Stimulated activated CD4-positive, alpha-beta T cell treated with anti-CD3 and anti-CD28 coated beads, Interleukin-12 subunit alpha, Interleukin-12 subunit beta, amount 100 ng/mL, for 48 hours (primary cell): ENCODE data around the gene DCP1B.

Source experiments
- DNase-seq, 3 donors: peaks; one replicate each; pipeline ENCODE4 v3.0.0-alpha.2; 2020; ENCODE audit warnings: low read depth in 2 of 3, low spot score in 1 of 3

Gene DCP1B

DNA sequence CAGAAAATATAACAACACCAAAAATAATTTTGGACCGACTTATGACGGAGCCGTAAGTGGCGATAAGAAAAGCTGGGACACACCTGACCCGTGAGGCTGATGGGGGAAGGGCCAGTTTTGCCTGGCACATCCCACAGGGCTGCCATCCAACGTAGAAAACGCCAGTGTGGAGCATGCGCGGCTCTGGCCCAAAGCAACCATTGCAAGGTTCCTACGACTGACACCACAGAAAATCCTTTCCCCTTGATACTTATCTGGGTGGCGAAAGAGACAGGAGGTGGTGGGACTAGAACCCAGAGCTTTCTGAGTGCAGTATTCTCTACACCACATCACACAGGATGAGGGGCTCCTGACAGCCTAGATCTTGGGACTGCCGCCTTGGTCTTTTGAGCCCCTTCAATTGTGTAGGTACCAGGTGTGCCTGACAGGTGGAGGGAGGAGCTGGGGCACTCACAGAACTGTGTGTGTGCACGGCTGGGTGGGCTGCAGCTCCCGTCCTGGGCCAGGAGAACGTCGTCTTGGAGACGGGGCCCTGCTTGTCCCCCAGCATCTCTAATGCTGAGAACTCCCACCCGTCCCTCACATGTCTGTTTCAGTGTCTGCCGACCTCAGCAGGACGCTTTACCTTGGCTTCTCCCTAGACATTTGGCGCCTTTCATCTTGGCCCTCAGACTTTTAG, 68.4 kb downstream of the DCP1B start:
- DNase-seq: no peak

DNA sequence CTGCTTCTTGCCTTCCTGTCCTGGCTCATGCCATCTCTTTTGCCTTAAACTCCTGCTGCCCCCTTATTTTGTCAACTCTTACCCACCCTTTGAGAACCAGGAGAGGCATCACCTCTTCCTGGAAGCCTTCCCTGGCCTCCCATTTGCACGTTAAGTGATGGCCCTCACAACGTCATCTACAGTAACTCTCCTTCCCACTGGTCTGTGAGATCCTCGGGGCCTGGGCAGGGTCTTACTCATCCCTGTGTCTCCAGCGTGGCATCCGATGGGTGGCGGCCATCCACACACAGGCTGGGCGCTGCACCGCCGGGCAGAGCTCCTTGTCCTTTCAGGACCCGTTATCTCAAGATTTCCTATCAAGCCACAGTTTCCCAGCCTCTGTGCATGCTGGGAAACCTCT, 69.0 kb downstream of the DCP1B start:
- DNase-seq: no peak

DNA sequence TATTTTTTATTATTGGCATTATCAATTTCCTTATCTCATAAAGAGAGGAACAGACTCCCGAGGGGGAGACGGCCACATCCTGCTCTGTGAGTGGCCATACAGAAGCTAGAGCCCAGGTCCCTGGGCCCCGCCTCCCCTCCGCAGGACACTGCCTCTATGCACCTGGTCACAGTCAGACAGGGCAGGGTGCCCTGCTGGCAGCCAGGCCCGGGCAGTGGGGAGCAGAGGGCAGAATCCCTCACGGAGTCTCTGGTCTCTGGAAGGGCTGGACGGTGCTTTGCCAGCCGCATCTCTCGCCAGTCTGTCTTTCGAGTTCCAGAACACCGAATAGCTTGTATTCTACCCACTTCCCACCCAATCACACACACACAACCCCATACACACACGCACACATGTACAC, 69.4 kb downstream of the DCP1B start:
- DNase-seq: no peak

- DNase-seq: no peak
Measured at GRCh38 chr12:1934068-1934467, 70.2 kb downstream of the DCP1B start.

- DNase-seq: no peak
Measured at GRCh38 chr12:1933342-1934051, 70.8 kb downstream of the DCP1B start.

- DNase-seq: no peak
Measured at GRCh38 chr12:1932264-1932777, 71.9 kb downstream of the DCP1B start.

GRCh38 chr12:1931642-1932041, 72.6 kb downstream of the DCP1B start:
- DNase-seq: no peak

GRCh38 chr12:1930803-1931597, 73.3 kb downstream of the DCP1B start:
- no peak for DNase-seq

DNA sequence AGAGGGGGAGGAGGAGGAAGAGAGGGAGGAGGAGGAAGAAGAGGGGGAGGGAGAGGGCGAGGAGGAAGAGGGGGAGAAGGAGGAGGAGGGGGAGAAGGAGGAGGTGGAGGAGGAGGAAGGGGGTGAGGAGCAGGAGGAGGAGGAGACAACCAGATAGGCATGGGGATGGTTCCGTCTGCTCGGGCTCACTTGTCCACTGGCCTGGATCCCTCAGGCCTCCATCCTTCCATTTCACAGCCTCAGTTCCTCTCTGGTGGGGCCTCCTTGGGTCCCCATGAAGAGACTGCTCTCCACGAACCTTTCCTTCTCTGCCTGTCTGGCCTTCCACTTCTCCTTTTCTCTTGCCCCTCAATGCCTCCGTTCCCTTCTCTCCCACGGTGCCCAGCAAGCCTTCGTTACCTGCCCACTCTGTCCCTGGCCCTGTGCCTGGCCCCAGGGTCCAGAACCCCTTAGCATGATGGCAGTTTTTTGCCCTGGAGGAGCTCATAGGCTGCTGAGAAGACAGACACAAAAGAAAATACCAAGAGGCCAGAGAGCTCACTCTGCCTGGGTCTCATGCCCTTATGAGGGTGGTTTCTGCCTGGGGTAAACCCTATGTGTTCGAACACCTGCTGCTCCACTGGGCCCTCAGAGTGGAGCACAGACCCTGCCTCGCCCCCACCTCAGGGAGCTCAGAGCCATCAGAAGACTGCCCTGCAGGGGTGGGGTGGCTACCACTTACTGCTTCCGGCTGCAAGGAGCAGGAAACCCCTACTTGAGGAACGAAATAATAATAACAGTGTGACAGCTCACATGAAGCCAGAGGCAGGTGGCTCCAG, 74.1 kb downstream of the DCP1B start:
- DNase-seq: no peak

DNA sequence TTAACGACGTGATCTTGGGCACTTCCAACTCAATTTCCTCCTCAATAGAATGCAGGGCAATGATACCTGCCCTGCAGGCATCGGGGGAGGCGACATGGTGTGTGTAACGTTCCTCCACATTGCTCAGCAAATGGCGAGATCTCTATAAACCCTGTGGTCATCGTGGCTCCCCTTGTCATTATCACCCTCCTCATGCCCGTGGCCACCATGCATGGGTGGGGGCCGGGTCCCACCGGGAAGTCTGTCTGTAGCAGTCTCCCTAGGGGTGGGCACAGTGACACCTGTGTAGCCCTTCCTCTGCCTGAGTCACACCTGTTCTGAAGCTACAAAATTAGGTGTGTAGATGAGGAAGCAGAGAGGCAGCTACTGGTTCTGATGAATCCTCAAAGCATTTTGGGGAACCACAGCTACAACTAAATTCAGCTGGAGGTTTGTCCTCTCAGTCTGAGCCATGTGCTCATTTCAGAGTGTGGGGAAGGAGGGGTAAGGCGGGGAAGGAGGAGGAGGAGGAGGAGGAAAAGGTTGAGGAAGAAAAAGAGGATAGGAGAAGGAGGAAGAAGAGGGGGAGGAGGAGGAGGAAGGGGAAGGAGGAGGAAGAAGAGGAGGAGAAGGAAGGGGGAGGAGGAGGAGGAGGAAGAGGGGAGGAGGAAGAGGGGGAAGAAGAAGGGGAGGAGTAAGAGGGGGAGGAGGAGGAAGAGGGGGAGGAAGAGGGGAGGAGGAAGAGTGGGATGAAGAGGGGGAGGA, 74.8 kb downstream of the DCP1B start:
- no peak for DNase-seq

DNA sequence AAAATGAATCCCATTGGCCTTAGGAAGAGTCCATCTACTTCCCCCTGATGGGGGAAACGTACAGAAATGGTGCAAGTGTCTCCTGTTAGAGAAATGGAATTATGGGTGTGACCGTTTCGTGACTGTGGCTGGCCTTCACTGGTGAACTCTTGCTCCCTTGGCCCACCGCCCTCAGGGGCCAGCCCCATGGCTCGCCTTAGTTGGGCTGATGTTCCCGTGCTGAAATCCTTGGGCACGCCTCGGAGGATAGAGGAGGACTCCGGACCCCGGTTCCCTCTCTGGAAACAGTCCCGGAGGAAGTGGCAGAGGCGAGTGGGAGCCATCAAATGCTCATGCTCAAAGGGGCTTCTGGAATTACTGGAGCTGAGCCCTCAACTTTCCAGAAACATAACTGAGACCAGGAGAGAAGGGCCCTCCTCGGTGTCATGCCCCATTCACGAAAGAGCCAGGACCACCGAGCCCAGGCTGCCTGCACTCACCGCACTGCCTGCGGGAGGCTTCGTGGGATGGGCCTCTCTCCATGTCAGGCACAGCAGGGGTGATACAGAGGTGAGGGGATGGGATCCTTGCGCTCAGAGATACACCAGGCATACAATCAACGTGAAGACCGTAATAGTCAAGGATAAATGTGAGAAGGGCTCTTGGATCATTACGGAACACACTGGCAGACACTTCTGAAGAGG, 75.7 kb downstream of the DCP1B start:
- no peak for DNase-seq

DNA sequence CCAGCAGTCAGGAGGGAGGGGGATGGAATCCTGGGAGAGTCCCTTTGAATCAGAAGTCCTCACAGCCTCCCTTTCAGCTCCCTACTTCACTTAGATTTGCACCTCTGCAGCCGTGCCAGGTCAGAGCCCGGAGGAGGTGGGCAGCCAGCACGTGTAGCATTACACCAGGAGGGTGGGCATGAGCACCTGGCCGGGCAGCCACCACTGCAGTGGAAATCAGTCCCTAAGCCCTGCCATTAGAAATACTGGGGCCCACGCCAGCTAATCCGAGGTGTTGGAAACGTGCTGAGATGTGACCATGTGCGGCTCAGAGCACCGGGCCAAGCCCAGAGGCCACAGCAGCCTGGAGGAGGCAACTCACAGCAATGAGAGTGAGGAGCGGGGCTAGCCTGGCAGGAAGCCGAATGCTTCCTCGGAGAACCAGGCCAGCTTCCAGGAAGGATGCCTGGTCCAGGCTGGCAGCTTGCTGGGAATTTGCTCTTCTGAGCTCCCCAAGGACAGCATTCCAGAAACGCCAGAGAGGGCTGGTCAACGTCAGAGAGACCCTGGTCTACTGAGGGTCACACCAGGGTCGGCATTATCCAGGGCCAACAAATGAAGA, 76.4 kb downstream of the DCP1B start:
- no peak for DNase-seq

DNA sequence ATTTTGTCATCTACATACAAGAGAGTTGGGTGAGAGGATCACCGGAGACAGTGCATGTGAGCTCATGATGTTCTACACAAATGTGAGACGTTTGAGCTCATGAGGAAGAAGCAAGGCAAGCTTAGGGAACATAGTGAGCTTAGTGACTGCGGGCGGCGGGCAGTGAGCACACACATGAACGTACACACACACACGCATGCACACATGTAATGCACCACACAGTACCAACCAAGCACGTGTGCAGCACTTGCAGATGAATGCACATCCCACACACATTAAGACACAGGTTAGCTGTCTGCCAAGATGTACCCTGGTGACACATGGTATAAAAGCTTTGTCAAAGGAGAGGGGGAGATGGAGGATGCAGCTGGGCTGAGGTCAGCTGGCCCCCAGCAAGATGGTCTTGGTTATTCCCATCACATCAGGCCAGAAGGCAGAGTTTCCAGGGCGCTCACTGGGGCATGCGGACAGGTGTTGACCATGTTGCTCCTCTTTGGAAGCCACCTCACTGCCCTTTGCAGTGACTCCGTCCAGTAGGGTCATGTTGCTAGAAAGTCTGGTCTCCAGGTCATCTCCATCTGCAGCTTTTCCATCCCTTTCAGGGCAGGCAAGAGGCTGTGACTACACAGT, 77.1 kb downstream of the DCP1B start:
- no peak for DNase-seq

- DNase-seq: no peak
Measured at GRCh38 chr12:1926251-1926657, 78.0 kb downstream of the DCP1B start.

DNA sequence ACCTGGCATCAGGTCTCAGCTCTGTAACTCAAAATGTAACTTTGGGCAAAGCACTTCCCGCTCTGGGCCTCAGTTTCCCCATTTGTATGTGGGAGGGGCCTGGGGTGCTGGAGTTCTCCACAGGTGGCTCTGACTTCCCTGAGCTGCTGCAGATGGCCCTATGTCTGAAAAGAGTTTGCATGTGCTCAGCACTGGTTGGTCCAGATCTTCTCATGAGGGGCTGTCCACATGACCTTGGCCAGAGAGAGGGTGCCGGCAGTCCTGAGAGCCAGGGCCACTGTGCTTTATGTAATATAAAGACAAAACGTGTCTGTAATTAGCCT, 78.6 kb downstream of the DCP1B start:
- DNase-seq: no peak

DNA sequence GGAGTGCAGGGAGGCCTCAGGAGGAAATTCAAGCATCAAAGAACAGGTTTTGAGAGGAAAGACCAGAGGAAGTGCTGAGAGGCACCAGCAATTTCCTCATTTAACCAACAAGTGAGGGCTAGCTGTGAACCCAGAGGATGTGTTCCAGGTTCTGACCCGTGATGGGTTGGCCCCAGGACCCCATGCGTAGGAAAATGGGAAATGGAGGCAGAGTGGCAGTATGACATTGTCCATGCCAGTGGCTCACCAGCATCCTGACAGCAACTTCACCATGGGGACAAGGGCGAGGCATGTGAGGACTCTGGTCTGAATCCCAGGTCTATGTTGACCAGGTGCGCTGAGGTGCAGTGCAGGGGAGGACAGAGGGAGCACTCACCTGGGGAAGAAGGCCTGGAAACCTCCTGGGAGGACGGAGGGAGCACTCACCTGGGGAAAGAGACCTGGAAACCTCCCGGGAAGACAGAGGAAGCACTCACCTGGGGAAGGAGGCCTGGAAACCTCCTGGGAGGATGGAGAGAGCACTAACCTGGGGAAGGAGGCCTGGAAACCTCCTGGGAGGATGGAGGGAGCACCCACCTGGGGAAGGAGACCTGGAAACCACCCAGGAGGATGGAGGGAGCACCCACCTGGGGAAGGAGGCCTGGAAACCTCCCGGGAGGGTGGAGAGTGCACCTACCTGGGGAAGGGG, 79.1 kb downstream of the DCP1B start:
- no peak for DNase-seq

GRCh38 chr12:1922985-1923384, 81.3 kb downstream of the DCP1B start:
- no peak for DNase-seq

DNA sequence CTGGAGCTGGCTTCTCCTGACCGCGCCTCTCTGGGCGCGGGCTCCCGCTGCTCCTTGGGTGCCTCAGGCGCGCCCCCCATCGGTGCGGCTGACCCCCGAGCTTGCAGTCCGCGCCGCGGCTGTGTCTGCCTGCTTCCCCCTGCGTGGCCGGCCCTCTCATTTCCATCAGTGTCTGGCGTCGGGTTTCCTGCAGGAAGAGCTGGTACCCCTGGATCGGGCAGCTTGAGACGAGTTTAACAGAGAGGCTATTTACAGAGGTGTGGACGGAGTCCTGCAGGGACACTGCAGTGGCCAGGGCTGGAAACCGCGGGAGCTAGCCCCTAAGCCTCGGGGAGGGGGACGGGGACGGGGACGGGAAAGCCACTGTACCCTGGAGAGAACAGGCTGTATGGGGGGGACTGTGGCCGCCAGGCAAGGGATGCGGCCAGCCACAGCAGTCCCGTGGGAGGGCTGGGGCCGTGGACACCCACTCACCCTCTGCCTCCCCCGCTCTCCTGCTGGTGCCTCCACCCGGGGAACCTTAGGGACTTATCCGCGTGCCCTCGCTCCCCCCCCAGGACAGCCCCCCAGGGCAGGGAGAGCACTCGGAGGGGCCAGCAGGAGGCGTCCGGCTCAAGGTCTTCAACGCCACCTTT, 82.1 kb downstream of the DCP1B start:
- no peak for DNase-seq
